Adrenal gland (tissue), 12 donors: ENCODE results near the gene DOCK1. TPM values are rescaled to one million over a fixed set of nuclear protein-coding genes. Genes with fewer than 3 reads are reported as not detected.

ENCODE experiments used
- DNase-seq, 7 donors: peaks; one replicate each; pipeline ENCODE4 v3.0.0-alpha.2; 2019 to 2020
- H3K27ac ChIP-seq, 5 donors: fragments of 200-600 bp; sonication (generic) in 4 of 5; 1 replicate in 3 of 5; 2 replicates in 2 of 5; pipeline versions ENCODE4 v1.5.1 to v1.8.0; 2016 to 2020; ENCODE audit warnings: mild to moderate bottlenecking in 1 of 5
- H3K27me3 ChIP-seq: fragments of 200-600 bp; 2 replicates; pipeline ENCODE4 v1.8.0; 2021
- H3K36me3 ChIP-seq, 2 donors: fragments of 200-600 bp; replicated peaks in 1 of 2; 1 replicate in 1 of 2; 2 replicates in 1 of 2; pipeline versions ENCODE4 v1.5.1 to v1.8.0; 2018 to 2022
- H3K4me1 ChIP-seq, 2 donors: fragments of 200-600 bp; replicated peaks in 1 of 2; 1 replicate in 1 of 2; 2 replicates in 1 of 2; pipeline versions ENCODE4 v1.5.1 to v1.8.0; 2018 to 2021
- H3K4me3 ChIP-seq, 4 donors: fragments of 200-600 bp; sonication (generic) in 3 of 4; one replicate each; pipeline ENCODE4 v1.5.1; 2016 to 2018
- H3K9me3 ChIP-seq, 3 donors: fragments of 200-600 bp; sonication (generic) in 1 of 3; replicated peaks in 1 of 3; 1 replicate in 2 of 3; 2 replicates in 1 of 3; pipeline versions ENCODE4 v1.5.1 to v1.8.0; 2016 to 2021
- CTCF ChIP-seq, 6 experiments: fragments of 450-650 bp in 4 of 6; fragments of 200-600 bp in 2 of 6; sonication (generic) in 1 of 6; IDR thresholded peaks; 1 replicate in 5 of 6; 2 replicates in 1 of 6; pipeline versions ENCODE4 v1.5.1 to v1.8.0; 2016 to 2021; ENCODE audit warnings: antibody characterized with exemption in 6 of 6, mild to moderate bottlenecking in 2 of 6, moderate library complexity in 1 of 6
- POLR2A ChIP-seq, 2 donors: fragments of 450-650 bp; IDR thresholded peaks; one replicate each; pipeline ENCODE4 v1.6.1; 2017; ENCODE audit warnings: antibody characterized with exemption in 2 of 2, mild to moderate bottlenecking in 2 of 2, moderate library complexity in 1 of 2
- WGBS, 4 donors: extraction: QIAGEN DNeasy Blood & Tissue Kit in 2 of 4; methylation state at CpG; one replicate each; pipeline versions ENCODE4 v1.1.5 to v1.1.7; 2013 to 2017; 5-methylcytosine and 5-hydroxymethylcytosine counted together
- intact Hi-C, 2 donors: fragments of 100-400 bp; cut with DNase I; formaldehyde crosslinking; loops; one replicate each; pipeline versions ENCODE4 v1.14.1 to v1.15.0; 2022 to 2023
- polyA plus RNA-seq, 3 donors: library from polyadenylated mRNA; stranded (reverse); fragments of 200-250 nt in 2 of 3; fragments of 350-450 nt in 1 of 3; fragmentation: Illumina TruSeq in 1 of 3; extraction: RNeasy Lipid Tissue Mini Kit (QIAGEN cat#74804) in 1 of 3; gene quantifications; one replicate each; pipeline ENCODE4 v1.2.3, GENCODE V29; 2013 to 2014
- total RNA-seq, 9 donors: library from RNA; depleted of rRNA in 4 of 9; stranded (reverse); fragments of >200 nt in 4 of 9; fragments of 120-200 nt in 1 of 9; fragmentation: NEBNext Ultra II Directional in 1 of 9; extraction: Animal tissue kit (Norgen Biotek cat#: 25700) in 1 of 9; gene quantifications; one replicate each; pipeline versions ENCODE4 v1.1.0 to v1.2.4, GENCODE V29; 2013 to 2023
- donor health status: healthy with polysubstance abuse.
- donor health status: Bipolar disorder and iron deficiency.
- donor health status: DM: yes; HTN: yes; CAD: no.
- donor health status: DM: no; HTN: no; CAD: no.
- donor health status: DM: no; HTN: no; CAD: no.
- donor health status: DM: yes; HTN: yes; CAD: no.

The DOCK1 gene
- total and polyA plus RNA-seq, 12 donors = 8.1 to 30.4 (median 21.6) TPM

- 93 to 94% (median 94%) methylated on average over 4 of the region's 4 CpGs for WGBS, 4 donors
- intact Hi-C loops = no loop called here
- Histone ChIP-seq H3K4me1 (no peaks in the 10 kb centered on the region), H3K36me3 (no peaks in the 10 kb centered on the region), H3K4me3 (no peak overlapping the region), H3K9me3 (no peaks in the 10 kb centered on the region), H3K27ac (no peak overlapping the region), H3K27me3 (no peaks in the 10 kb centered on the region)
- no peak for DNase-seq
- TF ChIP-seq CTCF (IDR thresholded peaks at IDR 0.05) = no peak
- no peak for TF ChIP-seq POLR2A (IDR thresholded peaks at IDR 0.05)
These were observed 177.4 kb downstream of the DOCK1 start for GRCh38 chr10:127082651-127083050.

GRCh38 chr10:127085957-127086356 is 180.7 kb downstream of the DOCK1 start:
- no peaks in the 10 kb centered on the region for H3K4me1 ChIP-seq
- no peaks in the 10 kb centered on the region for H3K36me3 ChIP-seq
- 83 to 97% (median 90%) methylated on average over 5 of the region's 5 CpGs for WGBS, 4 donors
- no peak for DNase-seq
- H3K27ac ChIP-seq = no peak overlapping the region
- H3K9me3 ChIP-seq = no peaks in the 10 kb centered on the region
- TF ChIP-seq POLR2A (IDR thresholded peaks at IDR 0.05) (no peak), CTCF (IDR thresholded peaks at IDR 0.05) (no peak)
- H3K27me3 ChIP-seq = no peaks in the 10 kb centered on the region
- intact Hi-C loops = no loop called here
- H3K4me3 ChIP-seq = no peak overlapping the region

- Histone ChIP-seq H3K9me3 (no peaks in the 10 kb centered on the region), H3K27ac (no peak overlapping the region), H3K27me3 (no peaks in the 10 kb centered on the region), H3K4me1 (no peaks in the 10 kb centered on the region), H3K4me3 (no peak overlapping the region), H3K36me3 (no peaks in the 10 kb centered on the region)
- 91 to 96% (median 93%) methylated on average over 10 of the region's 10 CpGs for WGBS, 4 donors
- intact Hi-C loops = no loop called here
- DNase-seq = no peak
- TF ChIP-seq POLR2A (IDR thresholded peaks at IDR 0.05) = no peak
- TF ChIP-seq CTCF (IDR thresholded peaks at IDR 0.05) = no peak
These were observed 183.7 kb downstream of the DOCK1 start for GRCh38 chr10:127088908-127089307.

- H3K36me3 ChIP-seq = no peaks in the 10 kb centered on the region
- H3K9me3 ChIP-seq = no peaks in the 10 kb centered on the region
- TF ChIP-seq POLR2A (IDR thresholded peaks at IDR 0.05) (no peak), CTCF (IDR thresholded peaks at IDR 0.05) (no peak)
- H3K4me3 ChIP-seq = no peak overlapping the region
- DNase-seq = no peak
- intact Hi-C loops = no loop called here
- H3K4me1 ChIP-seq = no peaks in the 10 kb centered on the region
- no peak overlapping the region for H3K27ac ChIP-seq
- 88 to 93% (median 91%) methylated on average over 5 of the region's 5 CpGs for WGBS, 4 donors
- H3K27me3 ChIP-seq = no peaks in the 10 kb centered on the region
These were observed 184.2 kb downstream of the DOCK1 start for GRCh38 chr10:127089446-127089845.
